HEK293 (cell line): ENCODE results near the gene FAM180A.
A peak's percentile ranks its signal among the peaks of the same experiment; 100 is the strongest.

ENCODE experiments used
- CTCF ChIA-PET: fragments of 350-600 bp; formaldehyde crosslinking; extraction: SDS; loops from one replicate; lab custom pipeline; 2021; ENCODE audit warnings: antibody characterized with exemption; lab: Yijun Ruan, JAX
- POLR2A ChIA-PET: fragments of 300-600 bp; formaldehyde crosslinking; extraction: SDS; loops from one replicate; lab custom pipeline; 2020; ENCODE audit warnings: antibody characterized with exemption, inconsistent platforms; lab: Yijun Ruan, JAX
- H3K27ac ChIP-seq: fragments of 200-500 bp; sonication (Bioruptor generic); 2 replicates; pipeline ENCODE4 v1.5.1; 2014; ENCODE audit warnings: low read depth, low read length, control low read depth, inconsistent platforms; ENCODE audit errors: extremely low read depth
- H3K36me3 ChIP-seq, 2 experiments: fragments of 200-500 bp in 1 of 2; sonication (Bioruptor generic) in 1 of 2; 1 replicate in 1 of 2; 2 replicates in 1 of 2; pipeline ENCODE4 v1.5.1; 2014 to 2017; ENCODE audit warnings: inconsistent platforms in 2 of 2, low read length in 2 of 2; ENCODE audit not compliant: control insufficient read depth in 2 of 2, insufficient read depth in 1 of 2
- H3K4me1 ChIP-seq: fragments of 200-500 bp; sonication (Bioruptor generic); 2 replicates; pipeline ENCODE4 v1.5.1; 2014; ENCODE audit warnings: mild to moderate bottlenecking, low read length, inconsistent platforms; ENCODE audit not compliant: control insufficient read depth, insufficient read depth
- H3K4me3 ChIP-seq: 2 replicates; pipeline ENCODE4 v1.5.1; 2011; ENCODE audit warnings: low read depth, mild to moderate bottlenecking, control low read depth, low read length, moderate library complexity
- H3K9me3 ChIP-seq: fragments of 200-500 bp; sonication (Bioruptor generic); 2 replicates; pipeline ENCODE4 v1.5.1; 2014; ENCODE audit warnings: low read depth, low read length, inconsistent platforms; ENCODE audit not compliant: control insufficient read depth, insufficient read depth
- PRDM10 ChIP-seq: fragments of 450-650 bp; formaldehyde crosslinking; IDR thresholded peaks from 2 replicates; pipeline ENCODE4 v1.5.1; 2016; ENCODE audit warnings: missing biosample characterization, missing genetic modification characterization
- ZBTB8A ChIP-seq: fragments of 450-650 bp; formaldehyde crosslinking; IDR thresholded peaks from 2 replicates; pipeline ENCODE4 v1.5.1; 2016; ENCODE audit warnings: missing biosample characterization, missing genetic modification characterization
- ZFP69B ChIP-seq: fragments of 450-650 bp; formaldehyde crosslinking; IDR thresholded peaks from 2 replicates; pipeline ENCODE4 v1.5.1; 2016; ENCODE audit warnings: missing biosample characterization, missing genetic modification characterization
- ZIC2 ChIP-seq: fragments of 450-650 bp; formaldehyde crosslinking; IDR thresholded peaks from 2 replicates; pipeline ENCODE4 v1.5.1; 2016; ENCODE audit warnings: missing biosample characterization, missing genetic modification characterization
- ZNF175 ChIP-seq: fragments of 450-650 bp; formaldehyde crosslinking; IDR thresholded peaks from 2 replicates; pipeline ENCODE4 v1.5.1; 2016; ENCODE audit warnings: missing biosample characterization, missing genetic modification characterization
- ZNF211 ChIP-seq: fragments of 450-650 bp; formaldehyde crosslinking; IDR thresholded peaks from 2 replicates; pipeline ENCODE4 v1.5.1; 2016; ENCODE audit warnings: low read depth, missing biosample characterization, missing genetic modification characterization
- ZNF24 ChIP-seq: fragments of 450-650 bp; formaldehyde crosslinking; IDR thresholded peaks from 2 replicates; pipeline ENCODE4 v1.5.1; 2016; ENCODE audit warnings: missing biosample characterization, missing genetic modification characterization
- ZNF274 ChIP-seq, 2 experiments: fragments of 200-500 bp in 1 of 2; fragments of 450-650 bp in 1 of 2; sonication (Bioruptor generic) in 1 of 2; formaldehyde crosslinking in 1 of 2; IDR thresholded peaks; 2 replicates each; pipeline versions ENCODE4 v1.5.1 to v1.6.1; 2014 to 2016; ENCODE audit warnings: borderline replicate concordance in 1 of 2, inconsistent platforms in 1 of 2, low read length in 1 of 2, missing biosample characterization in 1 of 2, missing genetic modification characterization in 1 of 2
- ZNF280C ChIP-seq: fragments of 450-650 bp; formaldehyde crosslinking; IDR thresholded peaks from 2 replicates; pipeline ENCODE4 v1.5.1; 2016; ENCODE audit warnings: missing biosample characterization, missing genetic modification characterization
- ZNF626 ChIP-seq: fragments of 450-650 bp; sonication (Bioruptor Pico); formaldehyde crosslinking; IDR thresholded peaks from 2 replicates; pipeline ENCODE4 v1.5.1; 2018; ENCODE audit warnings: missing biosample characterization, missing genetic modification characterization, inconsistent platforms
- ZNF692 ChIP-seq: fragments of 450-650 bp; formaldehyde crosslinking; IDR thresholded peaks from 2 replicates; pipeline ENCODE4 v1.5.1; 2016; ENCODE audit warnings: missing biosample characterization, missing genetic modification characterization
- TF ChIP-seq, protein P1 (sequence below): fragments of 450-650 bp; formaldehyde crosslinking; IDR thresholded peaks from 2 replicates; pipeline ENCODE4 v1.5.1; 2016; ENCODE audit warnings: missing biosample characterization, missing genetic modification characterization

The FAM180A gene

GRCh38 chr7:135773464-135773863, 24.9 kb upstream of the FAM180A start:
- no peaks in the 10 kb centered on the region for H3K36me3 ChIP-seq
- POLR2A ChIA-PET = no interaction called here
- peak; percentile 80 for TF ChIP-seq ZIC2 (tag by site-specific recombination)
- no peak for TF ChIP-seq ZNF280C

GRCh38 chr7:135772639-135773222, 24.1 kb upstream of the FAM180A start:
- H3K4me3 ChIP-seq = no peak overlapping the region
- TF ChIP-seq ZFP69B (no peak), ZNF175 (tag by site-specific recombination) (no peak), ZNF626 (tag by site-specific recombination) (no peak), ZBTB8A (tag by site-specific recombination) (no peak), ZNF211 (tag by site-specific recombination) (no peak)
- TF ChIP-seq, protein P1, sequence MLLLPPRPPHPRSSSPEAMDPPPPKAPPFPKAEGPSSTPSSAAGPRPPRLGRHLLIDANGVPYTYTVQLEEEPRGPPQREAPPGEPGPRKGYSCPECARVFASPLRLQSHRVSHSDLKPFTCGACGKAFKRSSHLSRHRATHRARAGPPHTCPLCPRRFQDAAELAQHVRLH (tag by site-specific recombination) = no peak
- H3K36me3 ChIP-seq = no peaks in the 10 kb centered on the region
- ChIA-PET POLR2A (no interaction called here), CTCF (interaction anchor here (0.7 to 1.5 kb wide), 2 partner anchors 13 to 496 kb away, joined by 3 read pairs; no protein-coding TSS in a partner anchor)
- H3K4me1 ChIP-seq = no peaks in the 10 kb centered on the region; the same call in 1 of the 2 replicates
- no peak overlapping the region for H3K27ac ChIP-seq
- H3K9me3 ChIP-seq = no peaks in the 10 kb centered on the region

More at GRCh38 chr7:135773464-135773863, 24.9 kb upstream of the FAM180A start:
- no peak overlapping the region for H3K27ac ChIP-seq
- no peak overlapping the region for H3K4me3 ChIP-seq
- no peaks in the 10 kb centered on the region; the same call in 1 of the 2 replicates for H3K4me1 ChIP-seq
- no peaks in the 10 kb centered on the region for H3K9me3 ChIP-seq
- CTCF ChIA-PET = interaction anchor here (0.7 kb wide), 1 partner anchor 497 kb away, joined by 3 read pairs; no protein-coding TSS in a partner anchor

DNA sequence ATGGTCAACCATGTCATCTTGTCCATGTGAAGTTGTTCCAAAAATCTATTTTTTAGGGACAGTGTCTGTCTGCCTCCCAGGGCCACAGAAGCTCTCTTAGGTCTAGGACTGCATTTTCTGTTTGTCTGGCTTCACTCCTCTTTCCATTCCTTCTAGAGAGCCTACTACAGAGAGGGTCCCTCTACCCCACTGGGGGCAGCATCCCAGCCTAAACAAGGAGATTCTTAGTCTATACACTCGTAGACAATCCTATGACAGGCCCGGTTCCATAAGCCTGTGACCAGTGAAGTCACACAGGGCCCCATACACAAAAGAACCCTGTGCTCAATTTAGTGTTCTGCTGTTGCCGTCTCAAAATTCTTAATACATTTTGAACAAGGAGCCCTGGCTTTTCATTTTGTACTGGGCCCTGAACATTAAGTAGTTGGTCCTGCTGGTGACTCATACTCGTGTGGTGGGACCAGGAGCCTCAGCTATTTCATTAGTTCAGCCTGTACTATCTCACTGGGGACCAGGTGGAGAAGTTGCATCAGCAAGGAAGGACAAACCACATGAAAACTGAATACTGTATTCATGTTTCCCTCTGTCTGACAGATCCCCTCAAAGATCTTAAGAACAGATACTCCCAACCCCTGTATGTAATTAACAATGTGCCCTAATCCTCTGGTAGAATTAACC, 23.5 kb upstream of the FAM180A start:
- TF ChIP-seq ZNF692 = peak; percentile 76
- peak; percentile 90 for TF ChIP-seq PRDM10
- TF ChIP-seq ZNF24 (tag by site-specific recombination) = 0 out of 2 replicates have a peak, but pooled peaks have one; percentile 47
- no peak for TF ChIP-seq ZNF274 (IDR thresholded peaks at IDR 0.05; ENCODE audit: low read length)
- TF ChIP-seq ZNF274 (tag by site-specific recombination; IDR thresholded peaks at IDR 0.05; ENCODE audit: borderline replicate concordance) = no peak
- TF ChIP-seq ZFP69B = peak; percentile 62; the same call in 1 of the 2 replicates
- no peaks in the 10 kb centered on the region for H3K9me3 ChIP-seq
- no peaks in the 10 kb centered on the region; the same call in 1 of the 2 replicates for H3K4me1 ChIP-seq
- CTCF ChIA-PET = interaction anchor here (0.6 to 1.5 kb wide), 2 partner anchors 13 to 25 kb away, joined by 3 read pairs; no protein-coding TSS in a partner anchor
- POLR2A ChIA-PET = no interaction called here
- no peak overlapping the region for H3K27ac ChIP-seq
- H3K36me3 ChIP-seq = no peaks in the 10 kb centered on the region
- no peak overlapping the region for H3K4me3 ChIP-seq
